BJ (cell line): ENCODE measurements around the gene TFAP2C. TPM values are rescaled to one million over a fixed set of nuclear protein-coding genes. Genes with fewer than 3 reads are reported as not detected.

Source experiments
- CTCF ChIA-PET: fragments of 350-600 bp; formaldehyde crosslinking; extraction: SDS; loops from one replicate; lab custom pipeline; 2021; ENCODE audit warnings: antibody characterized with exemption, inconsistent platforms; lab: Yijun Ruan, JAX
- POLR2A ChIA-PET: fragments of 300-600 bp; sonication (Branson Sonifier 250); formaldehyde crosslinking; extraction: SDS; loops from one replicate; lab custom pipeline; 2021; ENCODE audit warnings: antibody characterized with exemption; lab: Charles Lee
- DNase-seq: peaks from one replicate; pipeline ENCODE4 v3.0.0-alpha.2; 2011; ENCODE audit warnings: low read depth
- H3K27me3 ChIP-seq: 2 replicates; pipeline ENCODE4 v1.6.0; 2011; ENCODE audit warnings: low read length; ENCODE audit not compliant: control insufficient read depth, insufficient read depth
- H3K36me3 ChIP-seq: 2 replicates; pipeline ENCODE4 v1.5.1; 2011; ENCODE audit warnings: low read length; ENCODE audit not compliant: control insufficient read depth, insufficient read depth
- H3K4me3 ChIP-seq: 2 replicates; pipeline ENCODE4 v1.5.1; 2011; ENCODE audit warnings: low read depth, mild to moderate bottlenecking, control low read depth, low read length
- CTCF ChIP-seq: IDR thresholded peaks from 2 replicates; pipeline ENCODE4 v1.5.1; 2011; ENCODE audit warnings: low read depth, mild to moderate bottlenecking, control low read depth, inconsistent platforms, low read length, moderate library complexity; ENCODE audit not compliant: insufficient read depth
- polyA plus RNA-seq: library from polyadenylated mRNA; depleted of rRNA; stranded (reverse); fragments of >200 nt; gene quantifications from 2 replicates; pipeline ENCODE4 v1.2.3, GENCODE V29; 2011

The TFAP2C gene
- polyA plus RNA-seq, 1 experiment: 4.4 TPM

- Histone ChIP-seq H3K4me3 (no peak overlapping the region), H3K27me3 (no peaks in the 10 kb centered on the region), H3K36me3 (no peaks in the 10 kb centered on the region)
- no peak for DNase-seq
- ChIA-PET CTCF (no interaction called here), POLR2A (no interaction called here)
- TF ChIP-seq CTCF: no peak
Observed at GRCh38 chr20:56663660-56664059, 34.6 kb downstream of the TFAP2C start.

GRCh38 chr20:56664796-56665195, 35.7 kb downstream of the TFAP2C start:
- H3K36me3 ChIP-seq: no peaks in the 10 kb centered on the region
- CTCF ChIA-PET: interaction anchor here (1.4 kb wide), 1 partner anchor 18 kb away, joined by 4 read pairs; no protein-coding TSS in a partner anchor
- H3K4me3 ChIP-seq: no peak overlapping the region
- no peaks in the 10 kb centered on the region for H3K27me3 ChIP-seq
- POLR2A ChIA-PET: no interaction called here
- DNase-seq: no peak
- TF ChIP-seq CTCF: no peak

GRCh38 chr20:56665806-56666205, 36.7 kb downstream of the TFAP2C start:
- no peak overlapping the region for H3K4me3 ChIP-seq
- ChIA-PET POLR2A (no interaction called here), CTCF (interaction anchor here (0.6 kb wide), 1 partner anchor 112 kb away, joined by 3 read pairs; no protein-coding TSS in a partner anchor)
- DNase-seq: no peak
- no peaks in the 10 kb centered on the region for H3K27me3 ChIP-seq
- TF ChIP-seq CTCF: no peak
- H3K36me3 ChIP-seq: no peaks in the 10 kb centered on the region

GRCh38 chr20:56673450-56673849, 44.3 kb downstream of the TFAP2C start:
- CTCF ChIA-PET: interaction anchor here (0.6 kb wide), 1 partner anchor 44 kb away, joined by 3 read pairs; no protein-coding TSS in a partner anchor
- no peak for DNase-seq
- POLR2A ChIA-PET: no interaction called here
- Histone ChIP-seq H3K36me3 (no peaks in the 10 kb centered on the region), H3K4me3 (no peak overlapping the region), H3K27me3 (no peaks in the 10 kb centered on the region)
- no peak for TF ChIP-seq CTCF

- DNase-seq: no peak
- TF ChIP-seq CTCF: no peak
- no peak overlapping the region for H3K4me3 ChIP-seq
- ChIA-PET POLR2A (interaction anchor here (0.9 kb wide), 1 partner anchor 50 kb away, joined by 8 read pairs; no protein-coding TSS in a partner anchor), CTCF (no interaction called here)
- no peaks in the 10 kb centered on the region for H3K27me3 ChIP-seq
- H3K36me3 ChIP-seq: no peaks in the 10 kb centered on the region
Observed at GRCh38 chr20:56676001-56676400, 46.9 kb downstream of the TFAP2C start.
